Immature natural killer cell (primary cell): ENCODE data around the gene ANKRD44. TPM values are rescaled to one million over a fixed set of nuclear protein-coding genes. Genes with fewer than 3 reads are reported as not detected.
"Not testable (repeated sequence)": the region's sequence is repeated elsewhere in the genome, so short reads cannot be mapped to it uniquely, and the experiment has no call there.

Experiments
- DNase-seq, 3 donors: peaks; one replicate each; pipeline ENCODE4 v3.0.0; 2022; ENCODE audit warnings: mixed read lengths in 1 of 3
- H3K27ac Mint-ChIP-seq, 6 donors: one replicate each; pipeline ENCODE4 v1.8.0; 2020; ENCODE audit warnings: mixed read lengths in 6 of 6, mild to moderate bottlenecking in 5 of 6, inconsistent platforms in 4 of 6, moderate library complexity in 3 of 6
- H3K27me3 Mint-ChIP-seq, 3 donors: one replicate each; pipeline ENCODE4 v1.8.0; 2020 to 2021; ENCODE audit warnings: low read depth in 3 of 3, mild to moderate bottlenecking in 3 of 3, mixed read lengths in 3 of 3, moderate library complexity in 3 of 3, inconsistent platforms in 1 of 3
- H3K36me3 Mint-ChIP-seq, 3 donors: one replicate each; pipeline ENCODE4 v1.8.0; 2020; ENCODE audit warnings: mixed read lengths in 3 of 3, inconsistent platforms in 2 of 3, mild to moderate bottlenecking in 2 of 3
- H3K4me1 Mint-ChIP-seq, 2 donors: one replicate each; pipeline ENCODE4 v1.8.0; 2020; ENCODE audit warnings: inconsistent platforms in 2 of 2, mild to moderate bottlenecking in 2 of 2, mixed read lengths in 2 of 2, moderate library complexity in 1 of 2
- H3K4me3 Mint-ChIP-seq, 5 donors: one replicate each; pipeline ENCODE4 v1.8.0; 2020; ENCODE audit warnings: mild to moderate bottlenecking in 5 of 5, mixed read lengths in 5 of 5, inconsistent platforms in 3 of 5, moderate library complexity in 3 of 5
- H3K9me3 Mint-ChIP-seq, 6 donors: one replicate each; pipeline ENCODE4 v1.8.0; 2020; ENCODE audit warnings: mild to moderate bottlenecking in 6 of 6, mixed read lengths in 6 of 6, inconsistent platforms in 4 of 6, moderate library complexity in 3 of 6
- polyA plus RNA-seq, 3 donors: library from polyadenylated mRNA; unstranded; fragments of 300-500 nt; fragmentation: Illumina TruSeq; gene quantifications; one replicate each; pipeline ENCODE4 v1.2.3, GENCODE V29; 2021

The ANKRD44 gene
- polyA plus RNA-seq, 3 donors from 2014 or later = 58.0 to 125 (median 65.6) TPM

GRCh38 chr2:197294260-197294659 lies 16.3 kb downstream of the ANKRD44 start:
- Mint-ChIP-seq H3K27me3 (peaks cover 2 to 13% (median 10%) of the 10 kb centered on the region in 3 donors), H3K27ac (peak overlapping the region; percentile 95 to 99 (median 98)), H3K4me1 (peaks cover 92 to 96% of the 10 kb centered on the region in 2 donors), H3K9me3 (no peaks in the 10 kb centered on the region), H3K36me3 (peaks cover 16 to 22% (median 21%) of the 10 kb centered on the region in 3 donors), H3K4me3 (peak overlapping the region; percentile 79 to 87 (median 81))
- peak in 2 of 3 donors; percentile 54 to 57 for DNase-seq

DNA sequence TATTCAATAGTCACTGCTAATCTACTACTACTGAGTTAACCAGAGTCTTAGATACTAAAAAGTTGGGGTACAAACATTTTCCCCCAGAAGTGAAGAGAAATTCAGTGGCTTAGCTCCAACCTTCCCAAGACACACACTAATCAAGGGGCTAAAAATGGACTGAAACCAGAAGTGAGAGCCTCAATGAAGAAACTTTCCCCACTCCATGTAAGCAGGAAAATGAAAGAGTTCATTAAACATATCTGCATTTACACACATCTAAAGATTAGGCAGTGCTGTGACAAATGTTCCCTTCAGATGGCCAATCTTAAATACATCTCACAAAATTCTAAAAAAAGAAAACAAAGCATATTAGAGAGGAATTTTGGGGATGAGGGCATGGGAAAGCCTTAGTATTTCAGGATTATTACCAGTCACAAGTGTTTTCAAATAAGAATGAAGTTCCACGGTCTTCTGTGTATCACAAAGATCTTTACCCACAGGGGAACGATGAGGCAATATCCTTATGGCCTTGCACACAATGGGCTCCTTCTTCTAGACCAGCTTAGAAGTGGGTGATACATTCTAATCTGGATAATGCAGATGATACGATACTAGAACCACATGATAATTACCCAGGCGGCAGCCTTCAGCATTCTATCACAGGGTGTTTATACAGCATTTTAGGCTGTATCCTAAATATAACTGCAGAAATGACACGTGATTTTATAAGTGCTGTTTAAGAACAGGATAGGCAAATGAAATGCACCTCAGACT lies 17.1 kb downstream of the ANKRD44 start:
- peaks cover 2 to 13% (median 5%) of the 10 kb centered on the region in 3 donors for H3K27me3 Mint-ChIP-seq
- peaks cover 91 to 95% of the 10 kb centered on the region in 2 donors for H3K4me1 Mint-ChIP-seq
- peaks cover 10 to 16% (median 16%) of the 10 kb centered on the region in 3 donors for H3K36me3 Mint-ChIP-seq
- no peaks in the 10 kb centered on the region for H3K9me3 Mint-ChIP-seq
- peak overlapping the region; percentile 79 to 87 (median 81) for H3K4me3 Mint-ChIP-seq
- peak overlapping the region; percentile 95 to 99 (median 98) for H3K27ac Mint-ChIP-seq
- peak in 2 of 3 donors; percentile 44 to 52 for DNase-seq

GRCh38 chr2:197292619-197293018 lies 18.0 kb downstream of the ANKRD44 start:
- no peaks in the 10 kb centered on the region for H3K9me3 Mint-ChIP-seq
- peaks cover 5 to 13% (median 9%) of the 10 kb centered on the region in 3 donors for H3K36me3 Mint-ChIP-seq
- peak overlapping the region; percentile 95 to 99 (median 98) for H3K27ac Mint-ChIP-seq
- H3K4me3 Mint-ChIP-seq = peak overlapping the region; percentile 72 to 86 (median 81)
- H3K27me3 Mint-ChIP-seq = peaks cover 2 to 10% (median 2%) of the 10 kb centered on the region in 3 donors
- peak in 2 of 3 donors; percentile 41 to 50 for DNase-seq
- peaks cover 91 to 95% of the 10 kb centered on the region in 2 donors for H3K4me1 Mint-ChIP-seq

- DNase-seq, H3K9me3 Mint-ChIP-seq, H3K27me3 Mint-ChIP-seq: not testable (repeated sequence)
- Mint-ChIP-seq H3K27ac (peak overlapping the region; percentile 88 to 99 (median 98)), H3K4me3 (peak overlapping the region; percentile 68 to 85 (median 79)), H3K36me3 (peaks cover 5 to 13% (median 8%) of the 10 kb centered on the region in 3 donors), H3K4me1 (peaks cover 86 to 94% of the 10 kb centered on the region in 2 donors)
These were observed 23.0 kb downstream of the ANKRD44 start for GRCh38 chr2:197287596-197287932.

GRCh38 chr2:197286805-197287595 lies 23.6 kb downstream of the ANKRD44 start:
- no peaks in the 10 kb centered on the region for H3K9me3 Mint-ChIP-seq
- H3K27ac Mint-ChIP-seq = peak overlapping the region; percentile 88 to 99 (median 98)
- peaks cover 86 to 94% of the 10 kb centered on the region in 2 donors for H3K4me1 Mint-ChIP-seq
- peaks cover 4 to 13% (median 5%) of the 10 kb centered on the region in 3 donors for H3K36me3 Mint-ChIP-seq
- peaks cover 0 to 4% (median 3%) of the 10 kb centered on the region in 3 donors for H3K27me3 Mint-ChIP-seq
- H3K4me3 Mint-ChIP-seq = peak overlapping the region; percentile 68 to 85 (median 79)
- peak; percentile 51 to 73 (median 61) for DNase-seq

DNA sequence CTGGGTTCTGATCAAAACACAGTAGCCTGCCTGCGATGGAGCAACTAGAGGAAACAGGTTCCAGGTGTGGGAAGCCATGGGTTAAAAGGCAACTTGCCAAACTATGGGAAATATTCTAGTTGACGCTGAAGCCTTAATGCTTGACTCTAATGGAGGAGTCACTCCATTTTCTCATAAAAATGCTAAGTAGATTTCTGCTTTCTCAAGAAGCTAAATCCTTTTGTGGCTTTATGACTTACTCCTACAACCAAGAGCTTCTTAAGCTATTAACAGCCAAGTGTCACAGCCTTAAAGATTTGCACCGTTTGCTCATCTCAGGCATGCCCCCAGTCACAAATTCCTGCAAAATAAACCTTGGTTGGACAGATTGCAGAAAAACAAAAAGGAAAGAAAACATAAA lies 25.2 kb downstream of the ANKRD44 start:
- Mint-ChIP-seq H3K27me3 (peaks cover 0 to 4% (median 3%) of the 10 kb centered on the region in 3 donors), H3K4me3 (peak overlapping the region in 4 of 5 donors; percentile 4 to 32 (median 20)), H3K9me3 (no peaks in the 10 kb centered on the region), H3K4me1 (peaks cover 91 to 98% of the 10 kb centered on the region in 2 donors), H3K36me3 (peaks cover 0 to 8% (median 4%) of the 10 kb centered on the region in 3 donors), H3K27ac (peak overlapping the region; percentile 36 to 99 (median 93))
- no peak for DNase-seq

- Mint-ChIP-seq H3K4me1 (peaks cover 91 to 98% of the 10 kb centered on the region in 2 donors), H3K4me3 (no peak overlapping the region), H3K9me3 (no peaks in the 10 kb centered on the region), H3K36me3 (peaks cover 0 to 4% (median 1%) of the 10 kb centered on the region in 3 donors), H3K27me3 (peaks cover 0 to 3% (median 2%) of the 10 kb centered on the region in 3 donors), H3K27ac (peak overlapping the region; percentile 36 to 99 (median 93))
- DNase-seq = no peak
These were observed 25.6 kb downstream of the ANKRD44 start for GRCh38 chr2:197284956-197285355.

- peak overlapping the region in 1 of 5 donors; percentile 53 for H3K4me3 Mint-ChIP-seq
These were observed 29.2 kb downstream of the ANKRD44 start for GRCh38 chr2:197281421-197281820.

DNA sequence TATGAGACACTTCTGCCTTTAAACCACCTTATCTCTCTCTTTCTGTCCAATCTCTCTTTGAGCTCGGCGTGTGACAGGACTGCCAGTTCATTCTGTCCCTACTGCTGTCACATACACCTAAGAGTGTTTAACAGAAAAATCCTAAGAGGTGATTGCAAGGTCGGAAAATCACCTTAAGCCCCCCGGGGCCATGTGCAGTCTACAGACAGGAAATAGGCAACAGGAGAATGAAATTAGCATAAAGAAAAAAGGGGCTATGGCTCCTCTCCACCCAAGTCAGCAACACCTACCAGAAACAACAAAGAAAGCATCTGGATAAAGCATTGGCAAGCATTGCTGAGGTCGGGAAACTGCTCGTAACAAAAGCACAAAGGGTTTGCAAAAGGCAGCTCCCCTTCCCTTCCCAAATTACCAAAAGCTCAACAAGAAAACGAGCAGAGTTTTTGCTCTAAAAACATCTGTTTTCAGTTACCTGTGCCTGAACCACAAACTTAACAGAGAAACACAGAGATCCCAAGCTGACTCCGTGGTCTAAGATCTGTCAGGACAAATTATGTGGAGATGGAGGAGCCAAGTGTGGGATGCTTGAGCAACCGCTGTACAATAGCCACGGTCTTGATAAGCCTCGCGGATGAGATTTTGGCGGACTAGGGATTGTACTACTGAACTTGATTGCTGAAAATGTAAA lies 30.4 kb downstream of the ANKRD44 start:
- peak overlapping the region; percentile 12 to 68 (median 50) for H3K4me3 Mint-ChIP-seq
- H3K4me1 Mint-ChIP-seq = peaks cover 87 to 94% of the 10 kb centered on the region in 2 donors
- peaks cover 1 to 2% (median 1%) of the 10 kb centered on the region in 3 donors for H3K27me3 Mint-ChIP-seq
- H3K27ac Mint-ChIP-seq = peak overlapping the region; percentile 71 to 91 (median 86)
- no peak for DNase-seq
- H3K36me3 Mint-ChIP-seq = peaks cover 0 to 6% (median 4%) of the 10 kb centered on the region in 3 donors
- H3K9me3 Mint-ChIP-seq = no peaks in the 10 kb centered on the region

More at GRCh38 chr2:197281421-197281820, 29.2 kb downstream of the ANKRD44 start:
- Mint-ChIP-seq H3K9me3 (no peaks in the 10 kb centered on the region), H3K27ac (peak overlapping the region; percentile 52 to 90 (median 74)), H3K27me3 (peaks cover 1 to 2% (median 1%) of the 10 kb centered on the region in 3 donors), H3K4me1 (peaks cover 92 to 98% of the 10 kb centered on the region in 2 donors), H3K36me3 (peaks cover 0 to 6% (median 0%) of the 10 kb centered on the region in 3 donors)
- DNase-seq = no peak

GRCh38 chr2:197278799-197279763 lies 31.5 kb downstream of the ANKRD44 start:
- Mint-ChIP-seq H3K4me1 (peaks cover 85 to 93% of the 10 kb centered on the region in 2 donors), H3K27me3 (peaks cover 1 to 2% (median 1%) of the 10 kb centered on the region in 3 donors), H3K9me3 (no peaks in the 10 kb centered on the region), H3K36me3 (peaks cover 0 to 6% (median 4%) of the 10 kb centered on the region in 3 donors), H3K4me3 (peak overlapping the region in 4 of 5 donors; percentile 19 to 68 (median 52)), H3K27ac (peak overlapping the region; percentile 71 to 91 (median 86))
- DNase-seq = no peak

DNA sequence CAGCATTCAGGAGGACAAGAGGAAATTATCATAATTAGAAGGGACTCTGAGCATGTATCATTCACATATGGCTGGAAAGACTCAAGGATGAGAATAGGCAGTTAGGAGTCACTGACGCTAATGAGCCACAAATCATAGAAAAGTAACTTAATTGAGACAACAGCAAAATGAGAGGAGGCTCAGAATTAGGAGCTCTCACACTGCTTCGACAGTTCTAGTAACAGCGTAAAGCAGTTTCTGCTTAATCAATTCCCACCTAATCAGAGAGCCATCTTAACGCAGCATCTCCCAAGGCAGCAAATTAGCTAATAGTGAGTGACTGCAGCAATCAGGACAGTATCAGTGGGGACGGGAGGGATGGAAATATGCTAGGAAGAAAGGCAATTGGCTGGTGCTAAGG lies 32.8 kb downstream of the ANKRD44 start:
- H3K27ac Mint-ChIP-seq = peak overlapping the region; percentile 71 to 91 (median 86)
- peak overlapping the region in 1 of 5 donors; percentile 23 for H3K4me3 Mint-ChIP-seq
- H3K36me3 Mint-ChIP-seq = peaks cover 0 to 6% (median 4%) of the 10 kb centered on the region in 3 donors
- no peaks in the 10 kb centered on the region for H3K9me3 Mint-ChIP-seq
- H3K27me3 Mint-ChIP-seq = peaks cover 1 to 2% (median 1%) of the 10 kb centered on the region in 3 donors
- peaks cover 86 to 94% of the 10 kb centered on the region in 2 donors for H3K4me1 Mint-ChIP-seq
- DNase-seq = no peak

- H3K4me1 Mint-ChIP-seq = peaks cover 85 to 94% of the 10 kb centered on the region in 2 donors
- no peak for DNase-seq
- no peak overlapping the region for H3K4me3 Mint-ChIP-seq
- H3K27me3 Mint-ChIP-seq = peaks cover 0 to 1% (median 1%) of the 10 kb centered on the region in 3 donors
- H3K36me3 Mint-ChIP-seq = peaks cover 0 to 6% (median 4%) of the 10 kb centered on the region in 3 donors
- no peak overlapping the region for H3K27ac Mint-ChIP-seq
- H3K9me3 Mint-ChIP-seq = no peaks in the 10 kb centered on the region
These were observed 34.4 kb downstream of the ANKRD44 start for GRCh38 chr2:197276156-197276555.
